Calu3 (cell line): Measurements from ENCODE around the gene IGF2. TPM values are rescaled to one million over a fixed set of nuclear protein-coding genes. Genes with fewer than 3 reads are reported as not detected.

Experiments
- BruUV-seq: library from RNA; stranded (reverse); fragments of 400-500 nt; replicated peaks from 2 replicates; lab custom pipeline; 2021; lab: Mats Ljungman, UMichigan
- CTCF ChIA-PET: fragments of 300-600 bp; sonication (Branson Sonifier 250); formaldehyde crosslinking; loops from one replicate; lab custom pipeline; 2022; ENCODE audit warnings: antibody characterized with exemption; lab: Charles Lee
- DNase-seq: peaks from one replicate; pipeline ENCODE4 v3.0.0; 2022
- H3K27ac Mint-ChIP-seq: one replicate; pipeline ENCODE4 v1.8.0; 2022; ENCODE audit warnings: mixed read lengths; ENCODE audit not compliant: unreplicated experiment
- H3K27me3 Mint-ChIP-seq: one replicate; pipeline ENCODE4 v1.8.0; 2022; ENCODE audit warnings: mixed read lengths; ENCODE audit not compliant: unreplicated experiment
- H3K36me3 Mint-ChIP-seq: one replicate; pipeline ENCODE4 v1.8.0; 2022; ENCODE audit warnings: mild to moderate bottlenecking, moderate library complexity, mixed read lengths; ENCODE audit not compliant: insufficient read depth, unreplicated experiment
- H3K4me1 Mint-ChIP-seq: one replicate; pipeline ENCODE4 v1.8.0; 2022; ENCODE audit warnings: mild to moderate bottlenecking, low read depth, mixed read lengths; ENCODE audit not compliant: unreplicated experiment
- H3K4me3 Mint-ChIP-seq: one replicate; pipeline ENCODE4 v1.8.0; 2022; ENCODE audit warnings: mild to moderate bottlenecking, low read depth, moderate library complexity, mixed read lengths; ENCODE audit not compliant: unreplicated experiment
- H3K9me3 Mint-ChIP-seq: one replicate; pipeline ENCODE4 v1.8.0; 2022; ENCODE audit warnings: low read depth, mixed read lengths; ENCODE audit not compliant: unreplicated experiment
- CTCF ChIP-seq: fragments of 200-600 bp; IDR thresholded peaks from one replicate; pipeline ENCODE4 v1.8.0; 2022; ENCODE audit warnings: antibody characterized with exemption; ENCODE audit not compliant: unreplicated experiment
- intact Hi-C: fragments of 100-400 bp; cut with micrococcal nuclease; formaldehyde crosslinking; loops from one replicate; pipeline ENCODE4 v1.10.0; 2022; ENCODE audit not compliant: unreplicated experiment
- total RNA-seq: library from RNA; stranded (reverse); gene quantifications from 2 replicates; pipeline ENCODE4 v1.2.3, GENCODE V29; 2022

IGF2 gene
- total RNA-seq, 1 experiment from 2014 or later = 0.45 TPM

DNA sequence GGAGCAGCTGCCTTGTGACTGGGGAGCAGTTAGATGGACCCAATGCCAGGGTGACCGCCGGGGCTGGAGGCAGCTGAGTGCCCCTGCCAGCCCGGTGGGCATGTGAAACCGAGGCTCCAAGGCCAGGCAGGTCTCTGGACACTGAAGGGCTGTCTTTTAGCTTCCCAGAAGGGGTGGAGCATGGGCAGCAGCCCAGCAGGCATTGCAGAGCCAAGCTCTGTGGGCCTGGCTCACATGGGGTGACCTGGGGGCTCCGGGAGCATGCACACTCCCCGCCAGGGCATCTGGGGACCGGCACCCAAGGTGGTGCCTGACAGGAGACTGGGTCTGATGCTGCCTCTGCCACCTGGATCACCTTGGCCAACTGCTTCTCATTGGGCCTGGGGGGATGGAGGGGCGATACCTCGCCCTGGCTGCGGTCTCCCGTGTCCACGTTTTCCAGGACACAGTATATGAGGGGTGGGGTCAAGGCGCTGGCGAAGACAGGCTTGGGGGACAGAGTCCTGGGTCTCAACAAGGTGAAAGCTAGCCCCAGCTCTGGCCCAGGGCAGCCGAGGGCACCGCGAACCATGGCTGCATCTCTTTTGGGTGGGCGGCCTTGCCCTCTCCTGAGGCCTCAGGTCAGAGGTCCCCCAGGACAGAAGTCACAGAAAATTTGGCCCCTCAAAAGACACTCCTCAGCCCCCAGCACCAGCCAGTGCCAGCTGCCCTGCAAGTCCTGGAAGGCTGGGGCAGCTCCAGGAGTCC lies 18.3 kb upstream of the IGF2 start:
- no peak for DNase-seq
- H3K36me3 Mint-ChIP-seq = no peaks in the 10 kb centered on the region
- no peaks in the 10 kb centered on the region for H3K9me3 Mint-ChIP-seq
- peaks cover 63% of the 10 kb centered on the region for H3K27me3 Mint-ChIP-seq
- no peaks in the 10 kb centered on the region for H3K4me1 Mint-ChIP-seq
- intact Hi-C loops = no loop called here
- no peak overlapping the region for H3K4me3 Mint-ChIP-seq
- CTCF ChIA-PET = interaction anchor here (1.1 kb wide), 1 partner anchor 128 kb away, joined by 4 read pairs; no protein-coding TSS in a partner anchor
- no peak overlapping the region for H3K27ac Mint-ChIP-seq
- BruUV-seq = no TSS peak
- no peak for TF ChIP-seq CTCF

- Mint-ChIP-seq H3K4me3 (no peak overlapping the region), H3K27ac (no peak overlapping the region), H3K9me3 (no peaks in the 10 kb centered on the region), H3K27me3 (peaks cover 66% of the 10 kb centered on the region), H3K36me3 (no peaks in the 10 kb centered on the region), H3K4me1 (no peaks in the 10 kb centered on the region)
- no TSS peak for BruUV-seq
- DNase-seq = peak; percentile 87
- intact Hi-C loops = no loop called here
- TF ChIP-seq CTCF = peak; percentile 76
- CTCF ChIA-PET = interaction anchor here (0.5 to 1.7 kb wide), 17 partner anchors 9 to 504 kb away, joined by 3 to 18 read pairs (median 4); no protein-coding TSS in a partner anchor
Measured at GRCh38 chr11:2156416-2157182, 17.4 kb upstream of the IGF2 start.

- intact Hi-C loops = no loop called here
- DNase-seq = no peak
- no peak for TF ChIP-seq CTCF
- peaks cover 70% of the 10 kb centered on the region for H3K27me3 Mint-ChIP-seq
- H3K4me1 Mint-ChIP-seq = no peaks in the 10 kb centered on the region
- CTCF ChIA-PET = interaction anchor here (0.9 to 1.7 kb wide), 10 partner anchors 13 to 503 kb away, joined by 3 to 18 read pairs (median 4); no protein-coding TSS in a partner anchor
- no TSS peak for BruUV-seq
- no peak overlapping the region for H3K4me3 Mint-ChIP-seq
- no peak overlapping the region for H3K27ac Mint-ChIP-seq
- H3K36me3 Mint-ChIP-seq = no peaks in the 10 kb centered on the region
- no peaks in the 10 kb centered on the region for H3K9me3 Mint-ChIP-seq
Measured at GRCh38 chr11:2155511-2155910, 16.3 kb upstream of the IGF2 start.

DNA sequence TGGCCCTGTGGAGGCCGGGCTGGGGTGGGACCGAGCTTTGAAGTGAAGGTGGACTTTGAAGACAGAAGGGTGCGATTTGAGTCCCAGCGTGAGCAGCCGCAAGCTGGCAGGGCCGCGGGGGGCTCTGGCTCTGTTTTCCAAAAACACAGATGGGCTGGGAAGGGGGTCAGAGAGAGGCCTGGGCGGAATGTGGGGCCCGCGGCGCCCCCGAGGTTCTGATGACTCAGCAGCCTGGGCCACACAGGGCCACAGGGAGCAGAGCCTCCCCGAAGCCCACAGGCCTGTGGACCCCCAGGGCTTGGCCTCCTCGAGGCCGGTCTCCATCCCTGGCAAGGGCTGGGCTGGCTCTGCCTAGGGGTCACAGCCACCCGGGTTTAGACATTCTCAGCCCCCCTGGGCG lies 15.7 kb upstream of the IGF2 start:
- H3K4me1 Mint-ChIP-seq = no peaks in the 10 kb centered on the region
- no peak for TF ChIP-seq CTCF
- DNase-seq = no peak
- peaks cover 70% of the 10 kb centered on the region for H3K27me3 Mint-ChIP-seq
- H3K9me3 Mint-ChIP-seq = no peaks in the 10 kb centered on the region
- intact Hi-C loops = loop anchor here (5.0 kb wide), 4 partner anchors 273 to 503 kb away; partner anchors contain the start of gene TNNI2
- no peaks in the 10 kb centered on the region for H3K36me3 Mint-ChIP-seq
- H3K4me3 Mint-ChIP-seq = no peak overlapping the region
- CTCF ChIA-PET = interaction anchor here (7.3 kb wide), 1 partner anchor 118 kb away, joined by 159 read pairs; no protein-coding TSS in a partner anchor
- H3K27ac Mint-ChIP-seq = no peak overlapping the region
- BruUV-seq = no TSS peak
